Stimulated activated CD8-positive, alpha-beta memory T cell treated with anti-CD3 and anti-CD28 coated beads, Interleukin-7, amount 100 ng/mL, for 48 hours (primary cell): Measurements from ENCODE around the gene ZCCHC8.
"Not testable (repeated sequence)": the region's sequence is repeated elsewhere in the genome, so short reads cannot be mapped to it uniquely, and the experiment has no call there.

ENCODE experiments used
- DNase-seq, 2 donors: peaks; one replicate each; pipeline ENCODE4 v3.0.0-alpha.2; 2020; ENCODE audit warnings: low read depth in 1 of 2; ENCODE audit errors: extremely low read depth in 1 of 2

The ZCCHC8 gene

GRCh38 chr12:122435186-122435585 is 65.5 kb downstream of the ZCCHC8 start:
- no peak for DNase-seq

- DNase-seq = not testable (repeated sequence)
Observed at GRCh38 chr12:122429043-122429442, 71.7 kb downstream of the ZCCHC8 start.

- DNase-seq = no peak
Observed at GRCh38 chr12:122427403-122427802, 73.3 kb downstream of the ZCCHC8 start.

GRCh38 chr12:122423258-122424165 is 77.2 kb downstream of the ZCCHC8 start:
- DNase-seq = no peak

- peak; percentile 38 to 58 for DNase-seq
Observed at GRCh38 chr12:122422730-122423257, 77.9 kb downstream of the ZCCHC8 start.

GRCh38 chr12:122421821-122422729 is 78.7 kb downstream of the ZCCHC8 start, which contains the start of gene CLIP1:
Gene CLIP1 (minus strand): TSS chr12:122422669. CDS start chr12:122380452, 42,217 bp downstream.
- peak; percentile 34 for DNase-seq
